Measurements from ENCODE around the gene PTMS. TPM values are rescaled to one million over a fixed set of nuclear protein-coding genes. Genes with fewer than 3 reads are reported as not detected.

Gene PTMS
- total RNA-seq, 2 experiments from 2014 or later = 7.8 to 9.8 TPM

DNA sequence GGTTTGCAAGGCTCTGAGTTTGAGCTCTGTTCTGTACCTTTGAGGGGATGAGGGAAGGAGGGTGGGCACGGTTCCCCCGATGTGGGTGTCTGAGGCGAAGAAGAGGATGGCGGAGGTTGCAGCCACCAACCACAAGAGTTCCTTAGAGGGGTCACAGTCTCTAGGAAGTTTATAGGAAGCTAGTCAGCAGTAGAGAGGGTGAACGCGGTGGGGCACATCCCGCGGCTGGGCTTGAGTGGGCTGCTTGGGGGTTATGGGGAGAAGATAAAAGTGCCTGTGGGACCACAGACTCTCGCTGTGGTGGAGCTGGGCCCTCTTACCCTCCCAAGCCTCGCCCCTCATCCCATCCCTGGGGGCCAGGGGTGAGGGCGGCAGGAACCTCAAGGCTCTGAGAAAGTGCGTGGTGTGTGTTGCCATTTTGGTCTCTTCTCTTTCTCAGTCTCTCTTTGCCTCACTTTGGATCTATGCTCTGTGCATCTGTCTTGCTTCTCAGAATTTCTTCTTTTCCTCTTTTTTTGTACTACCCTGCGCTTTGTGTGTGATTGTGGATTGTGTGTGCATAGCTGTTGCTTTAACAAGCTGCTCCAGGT lies 25.9 kb downstream of the PTMS start:
- ChIA-PET CTCF (ENCODE audit: unreplicated experiment) (interaction anchor here (0.6 to 1.1 kb wide), 2 partner anchors 14 to 39 kb away, joined by 3 to 4 read pairs; partner anchors contain the start of gene MLF2), POLR2A (interaction anchor here (1.1 to 2.0 kb wide), 2 partner anchors 9 to 17 kb away, joined by 3 to 7 read pairs; no protein-coding TSS in a partner anchor)
- intact Hi-C loops (cut with micrococcal nuclease; ENCODE audit: unreplicated experiment) = no loop called here
- Histone ChIP-seq H4K20me1 (ENCODE audit: insufficient read depth, low read length) (no peaks in the 10 kb centered on the region), H3K27ac (ENCODE audit: low read depth, low read length, poor library complexity, severe bottlenecking) (no peak overlapping the region), H3K4me1 (ENCODE audit: insufficient read depth, low read length, poor library complexity, severe bottlenecking) (peaks cover 17% of the 10 kb centered on the region), H3K4me3 (ENCODE audit: low read depth, low read length, poor library complexity, severe bottlenecking) (no peak overlapping the region), H3K36me3 (ENCODE audit: insufficient read depth, low read length) (no peaks in the 10 kb centered on the region), H3K9me3 (ENCODE audit: low read length) (no peaks in the 10 kb centered on the region), H2AFZ (ENCODE audit: low read length) (peak overlapping the region; percentile 27), H3K4me2 (ENCODE audit: low read length) (peak overlapping the region; percentile 1; the same call in 1 of the 2 replicates), H3K79me2 (ENCODE audit: insufficient read depth, low read depth, low read length) (no peaks in the 10 kb centered on the region), H3K9me2 (ENCODE audit: insufficient read depth, low read length) (no peaks in the 10 kb centered on the region)
- BruUV-seq (replicated peaks) = no TSS peak
- no peak for DNase-seq (ENCODE audit: low spot score)
- no peak for TF ChIP-seq EZH2phosphoT487 (IDR thresholded peaks at IDR 0.05; ENCODE audit: borderline replicate concordance, low read depth, low read length)
- TF ChIP-seq, protein P1, sequence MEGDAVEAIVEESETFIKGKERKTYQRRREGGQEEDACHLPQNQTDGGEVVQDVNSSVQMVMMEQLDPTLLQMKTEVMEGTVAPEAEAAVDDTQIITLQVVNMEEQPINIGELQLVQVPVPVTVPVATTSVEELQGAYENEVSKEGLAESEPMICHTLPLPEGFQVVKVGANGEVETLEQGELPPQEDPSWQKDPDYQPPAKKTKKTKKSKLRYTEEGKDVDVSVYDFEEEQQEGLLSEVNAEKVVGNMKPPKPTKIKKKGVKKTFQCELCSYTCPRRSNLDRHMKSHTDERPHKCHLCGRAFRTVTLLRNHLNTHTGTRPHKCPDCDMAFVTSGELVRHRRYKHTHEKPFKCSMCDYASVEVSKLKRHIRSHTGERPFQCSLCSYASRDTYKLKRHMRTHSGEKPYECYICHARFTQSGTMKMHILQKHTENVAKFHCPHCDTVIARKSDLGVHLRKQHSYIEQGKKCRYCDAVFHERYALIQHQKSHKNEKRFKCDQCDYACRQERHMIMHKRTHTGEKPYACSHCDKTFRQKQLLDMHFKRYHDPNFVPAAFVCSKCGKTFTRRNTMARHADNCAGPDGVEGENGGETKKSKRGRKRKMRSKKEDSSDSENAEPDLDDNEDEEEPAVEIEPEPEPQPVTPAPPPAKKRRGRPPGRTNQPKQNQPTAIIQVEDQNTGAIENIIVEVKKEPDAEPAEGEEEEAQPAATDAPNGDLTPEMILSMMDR (conservative IDR thresholded peaks at IDR 0.05; ENCODE audit: low read length) = no peak

DNA sequence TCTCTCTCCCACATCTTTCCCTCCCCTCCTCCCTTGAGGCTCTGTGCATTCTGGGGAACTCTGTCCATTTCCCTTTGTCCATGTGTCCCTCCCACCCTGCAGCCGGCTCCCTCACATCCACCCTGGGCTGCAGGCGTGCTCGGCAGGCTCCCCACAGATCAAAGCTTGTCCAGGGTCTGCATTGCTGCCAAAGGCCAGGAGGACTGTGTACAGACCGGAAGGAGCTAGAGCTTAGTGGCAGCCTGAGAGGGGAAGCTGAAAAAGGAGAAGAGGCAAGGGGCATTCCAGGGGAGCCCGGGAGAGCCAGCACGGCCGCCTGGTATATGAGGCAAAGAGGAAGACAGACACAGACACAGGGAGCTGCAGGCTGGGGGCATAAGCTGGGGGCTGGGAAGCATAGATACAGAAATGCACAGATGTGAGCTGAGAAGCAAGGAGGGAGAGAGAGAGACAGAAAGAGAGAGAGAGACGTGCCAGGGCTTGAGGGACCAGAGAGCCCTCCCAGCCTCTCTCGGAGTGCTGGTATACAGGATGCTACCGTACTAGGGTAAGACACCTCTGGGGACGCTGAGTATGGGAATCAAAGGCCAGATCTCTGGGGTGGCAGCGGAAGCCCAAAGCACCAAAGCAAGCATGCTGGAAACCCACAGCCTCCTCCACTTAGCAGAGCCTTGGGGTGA lies 26.5 kb downstream of the PTMS start:
- BruUV-seq (replicated peaks) = no TSS peak
- intact Hi-C loops (cut with micrococcal nuclease; ENCODE audit: unreplicated experiment) = no loop called here
- no peak for DNase-seq (ENCODE audit: low spot score)
- Histone ChIP-seq H3K79me2 (ENCODE audit: insufficient read depth, low read depth, low read length) (no peaks in the 10 kb centered on the region), H3K4me1 (ENCODE audit: insufficient read depth, low read length, poor library complexity, severe bottlenecking) (peaks cover 17% of the 10 kb centered on the region), H3K9me2 (ENCODE audit: insufficient read depth, low read length) (no peaks in the 10 kb centered on the region), H3K9me3 (ENCODE audit: low read length) (no peaks in the 10 kb centered on the region), H3K4me3 (ENCODE audit: low read depth, low read length, poor library complexity, severe bottlenecking) (no peak overlapping the region), H3K4me2 (ENCODE audit: low read length) (peak overlapping the region; percentile 1; the same call in 1 of the 2 replicates), H3K27ac (ENCODE audit: low read depth, low read length, poor library complexity, severe bottlenecking) (no peak overlapping the region), H3K36me3 (ENCODE audit: insufficient read depth, low read length) (no peaks in the 10 kb centered on the region), H2AFZ (ENCODE audit: low read length) (peak overlapping the region; percentile 27), H4K20me1 (ENCODE audit: insufficient read depth, low read length) (no peaks in the 10 kb centered on the region)
- TF ChIP-seq, protein P1 (conservative IDR thresholded peaks at IDR 0.05; ENCODE audit: low read length) = no peak
- no peak for TF ChIP-seq EZH2phosphoT487 (IDR thresholded peaks at IDR 0.05; ENCODE audit: borderline replicate concordance, low read depth, low read length)
- CTCF ChIA-PET (ENCODE audit: unreplicated experiment) = interaction anchor here (1.1 kb wide), 1 partner anchor 14 kb away, joined by 3 read pairs; no protein-coding TSS in a partner anchor
- POLR2A ChIA-PET = interaction anchor here (1.1 to 2.0 kb wide), 2 partner anchors 10 to 16 kb away, joined by 3 to 7 read pairs; no protein-coding TSS in a partner anchor

DNA sequence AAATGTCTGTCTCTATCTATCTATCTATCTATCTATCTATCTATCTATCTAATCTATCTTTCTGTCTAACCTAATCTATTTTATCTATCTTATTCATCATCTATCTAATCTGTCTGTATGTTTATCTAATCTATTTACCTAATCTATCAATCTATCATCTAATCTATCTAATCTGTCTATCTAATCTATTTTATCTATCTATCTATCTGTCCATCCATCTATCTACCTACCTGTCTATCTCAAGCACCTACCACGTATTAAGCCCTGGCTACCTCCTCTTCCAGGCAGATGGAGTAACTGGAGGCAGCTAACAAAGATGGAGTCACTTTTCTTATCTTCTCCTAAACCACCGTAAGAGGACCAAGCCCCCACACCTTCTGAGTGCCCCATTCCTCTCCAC lies 28.9 kb downstream of the PTMS start:
- ChIA-PET CTCF (ENCODE audit: unreplicated experiment) (no interaction called here), POLR2A (interaction anchor here (0.7 kb wide), 1 partner anchor 216 kb away, joined by 3 read pairs; no protein-coding TSS in a partner anchor)
- Histone ChIP-seq H3K4me2 (ENCODE audit: low read length) (no peak overlapping the region), H3K79me2 (ENCODE audit: insufficient read depth, low read depth, low read length) (no peaks in the 10 kb centered on the region), H3K4me1 (ENCODE audit: insufficient read depth, low read length, poor library complexity, severe bottlenecking) (peaks cover 14% of the 10 kb centered on the region), H3K27ac (ENCODE audit: low read depth, low read length, poor library complexity, severe bottlenecking) (no peak overlapping the region), H3K9me3 (ENCODE audit: low read length) (no peaks in the 10 kb centered on the region), H3K4me3 (ENCODE audit: low read depth, low read length, poor library complexity, severe bottlenecking) (no peak overlapping the region), H2AFZ (ENCODE audit: low read length) (no peak overlapping the region), H3K9me2 (ENCODE audit: insufficient read depth, low read length) (no peaks in the 10 kb centered on the region), H4K20me1 (ENCODE audit: insufficient read depth, low read length) (no peaks in the 10 kb centered on the region), H3K36me3 (ENCODE audit: insufficient read depth, low read length) (no peaks in the 10 kb centered on the region)
- no TSS peak for BruUV-seq (replicated peaks)
- TF ChIP-seq, protein P1 (conservative IDR thresholded peaks at IDR 0.05; ENCODE audit: low read length) = no peak
- no peak for TF ChIP-seq EZH2phosphoT487 (IDR thresholded peaks at IDR 0.05; ENCODE audit: borderline replicate concordance, low read depth, low read length)
- intact Hi-C loops (cut with micrococcal nuclease; ENCODE audit: unreplicated experiment) = no loop called here
- DNase-seq (ENCODE audit: low spot score) = no peak
